CD4-positive, CD25-positive, alpha-beta regulatory T cell (primary cell): ENCODE data around the gene CHRNA10. TPM values are rescaled to one million over a fixed set of nuclear protein-coding genes. Genes with fewer than 3 reads are reported as not detected.
A peak's percentile ranks its signal among the peaks of the same experiment; 100 is the strongest.

Source experiments
- ATAC-seq, 2 donors: fragments of 150-1000 bp; cut with Tn5 transposase; one replicate each; pipeline ENCODE4 v1.10.0; 2021; ENCODE audit warnings: low read depth in 2 of 2, moderate number of reproducible peaks in 2 of 2, moderate library complexity in 1 of 2
- DNase-seq, 3 donors: peaks; one replicate each; pipeline versions ENCODE4 v3.0.0 to v3.0.0-alpha.2; 2012 to 2022; ENCODE audit warnings: mixed read lengths in 1 of 3
- H3K27ac ChIP-seq: one replicate; pipeline ENCODE4 v1.7.0; 2013; ENCODE audit warnings: mild to moderate bottlenecking, low read length; ENCODE audit not compliant: insufficient read depth, poor library complexity, severe bottlenecking
- H3K27me3 ChIP-seq: one replicate; pipeline ENCODE4 v1.7.0; 2013; ENCODE audit warnings: low read length; ENCODE audit not compliant: control insufficient read depth, insufficient read depth
- H3K36me3 ChIP-seq: one replicate; pipeline ENCODE4 v1.7.0; 2013; ENCODE audit warnings: mild to moderate bottlenecking, low read length, moderate library complexity; ENCODE audit not compliant: control insufficient read depth, insufficient read depth
- H3K4me1 ChIP-seq: 2 replicates; pipeline ENCODE4 v1.7.0; 2013; ENCODE audit warnings: mild to moderate bottlenecking, low read length; ENCODE audit not compliant: insufficient read depth, control insufficient read depth, poor library complexity, severe bottlenecking
- H3K4me3 ChIP-seq: one replicate; pipeline ENCODE4 v1.7.0; 2013; ENCODE audit warnings: low read depth, mild to moderate bottlenecking, low read length, moderate library complexity
- H3K9me3 ChIP-seq, 2 experiments: 1 replicate in 1 of 2; 2 replicates in 1 of 2; pipeline ENCODE4 v1.7.0; 2013; ENCODE audit warnings: low read length in 2 of 2, mild to moderate bottlenecking in 1 of 2, moderate library complexity in 1 of 2; ENCODE audit not compliant: control insufficient read depth in 2 of 2
- H3K27ac Mint-ChIP-seq, 3 donors: one replicate each; pipeline ENCODE4 v1.8.0; 2020 to 2022; ENCODE audit warnings: mild to moderate bottlenecking in 3 of 3, mixed read lengths in 3 of 3, moderate library complexity in 2 of 3
- H3K27me3 Mint-ChIP-seq: one replicate; pipeline ENCODE4 v1.8.0; 2022; ENCODE audit warnings: mild to moderate bottlenecking, mixed read lengths
- H3K36me3 Mint-ChIP-seq: one replicate; pipeline ENCODE4 v1.8.0; 2020; ENCODE audit warnings: mixed read lengths
- H3K4me1 Mint-ChIP-seq, 4 donors: one replicate each; pipeline ENCODE4 v1.8.0; 2020 to 2022; ENCODE audit warnings: mixed read lengths in 4 of 4, mild to moderate bottlenecking in 1 of 4
- H3K4me3 Mint-ChIP-seq, 4 donors: one replicate each; pipeline ENCODE4 v1.8.0; 2020 to 2022; ENCODE audit warnings: mild to moderate bottlenecking in 4 of 4, mixed read lengths in 4 of 4, moderate library complexity in 3 of 4
- H3K9me3 Mint-ChIP-seq, 7 donors: one replicate each; pipeline ENCODE4 v1.8.0; 2020 to 2022; ENCODE audit warnings: mixed read lengths in 7 of 7, mild to moderate bottlenecking in 3 of 7, moderate library complexity in 2 of 7
- polyA plus RNA-seq, 4 donors: library from polyadenylated mRNA; unstranded; fragments of 300-500 nt; fragmentation: Illumina TruSeq; gene quantifications; one replicate each; pipeline ENCODE4 v1.2.3, GENCODE V29; 2021
- total RNA-seq: library from RNA; stranded (reverse); gene quantifications from one replicate; pipeline ENCODE4 v1.2.3, GENCODE V29; 2022

Gene CHRNA10
- total and polyA plus RNA-seq, 5 donors from 2014 or later: 0.21 to 1.4 (median 0.40) TPM; not detected in 2

- peaks cover 14% of the 10 kb centered on the region for H3K4me1 ChIP-seq
- H3K4me1 Mint-ChIP-seq: peaks cover 0 to 10% (median 2%) of the 10 kb centered on the region in 4 donors
- H3K27ac Mint-ChIP-seq: no peak overlapping the region
- H3K9me3 ChIP-seq: no peaks in the 10 kb centered on the region
- H3K36me3 Mint-ChIP-seq: no peaks in the 10 kb centered on the region
- peaks cover 0 to 3% (median 0%) of the 10 kb centered on the region in 7 donors for H3K9me3 Mint-ChIP-seq
- H3K4me3 Mint-ChIP-seq: peak overlapping the region in 2 of 4 donors; percentile 4 to 43
- H3K27ac ChIP-seq: no peak overlapping the region
- peaks cover 29% of the 10 kb centered on the region for H3K27me3 Mint-ChIP-seq
- no peak overlapping the region for H3K4me3 ChIP-seq
- peaks cover 5% of the 10 kb centered on the region for H3K27me3 ChIP-seq
- DNase-seq: no peak
- no peaks in the 10 kb centered on the region for H3K36me3 ChIP-seq
- no peak for ATAC-seq
Measured at GRCh38 chr11:3639841-3640240, 31.3 kb downstream of the CHRNA10 start.

- Histone ChIP-seq H3K36me3 (no peaks in the 10 kb centered on the region), H3K27ac (no peak overlapping the region), H3K4me1 (peaks cover 14% of the 10 kb centered on the region), H3K4me3 (no peak overlapping the region), H3K27me3 (peaks cover 4% of the 10 kb centered on the region), H3K9me3 (no peaks in the 10 kb centered on the region)
- no peak overlapping the region for H3K4me3 Mint-ChIP-seq
- peaks cover 21% of the 10 kb centered on the region for H3K27me3 Mint-ChIP-seq
- no peaks in the 10 kb centered on the region for H3K9me3 Mint-ChIP-seq
- ATAC-seq (no peak), DNase-seq (no peak)
- H3K4me1 Mint-ChIP-seq: peaks cover 0 to 10% (median 2%) of the 10 kb centered on the region in 4 donors
- no peak overlapping the region for H3K27ac Mint-ChIP-seq
- no peaks in the 10 kb centered on the region for H3K36me3 Mint-ChIP-seq
Measured at GRCh38 chr11:3638513-3638912, 32.7 kb downstream of the CHRNA10 start.

DNA sequence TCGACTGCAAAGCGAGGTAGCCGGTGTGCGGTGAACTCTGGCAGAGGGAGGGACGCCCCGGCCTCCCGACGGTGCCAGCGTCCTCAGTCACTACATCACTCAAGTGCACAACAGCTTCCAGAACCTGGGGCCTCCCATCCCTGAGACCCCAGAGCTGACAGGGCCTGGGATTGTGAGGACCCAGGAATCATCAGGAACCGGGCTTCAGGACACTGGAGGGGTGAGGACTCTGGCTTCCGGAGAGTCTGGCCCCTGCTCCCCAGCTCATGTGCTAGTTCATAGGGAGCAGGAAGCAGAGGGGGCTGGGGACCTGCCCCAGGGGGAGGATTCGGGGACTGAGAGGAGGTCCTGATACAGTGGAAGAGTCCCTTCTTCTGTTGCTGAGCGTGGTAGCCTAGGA is 34.0 kb downstream of the CHRNA10 start:
- Histone ChIP-seq H3K36me3 (no peaks in the 10 kb centered on the region), H3K4me1 (peaks cover 5% of the 10 kb centered on the region), H3K27ac (no peak overlapping the region), H3K4me3 (no peak overlapping the region), H3K9me3 (no peaks in the 10 kb centered on the region), H3K27me3 (no peaks in the 10 kb centered on the region)
- no peak overlapping the region for H3K4me3 Mint-ChIP-seq
- H3K4me1 Mint-ChIP-seq: peaks cover 0 to 6% (median 0%) of the 10 kb centered on the region in 4 donors
- H3K9me3 Mint-ChIP-seq: no peaks in the 10 kb centered on the region
- no peak overlapping the region for H3K27ac Mint-ChIP-seq
- H3K27me3 Mint-ChIP-seq: peaks cover 14% of the 10 kb centered on the region
- no peaks in the 10 kb centered on the region for H3K36me3 Mint-ChIP-seq
- no peak for ATAC-seq
- DNase-seq: no peak

DNA sequence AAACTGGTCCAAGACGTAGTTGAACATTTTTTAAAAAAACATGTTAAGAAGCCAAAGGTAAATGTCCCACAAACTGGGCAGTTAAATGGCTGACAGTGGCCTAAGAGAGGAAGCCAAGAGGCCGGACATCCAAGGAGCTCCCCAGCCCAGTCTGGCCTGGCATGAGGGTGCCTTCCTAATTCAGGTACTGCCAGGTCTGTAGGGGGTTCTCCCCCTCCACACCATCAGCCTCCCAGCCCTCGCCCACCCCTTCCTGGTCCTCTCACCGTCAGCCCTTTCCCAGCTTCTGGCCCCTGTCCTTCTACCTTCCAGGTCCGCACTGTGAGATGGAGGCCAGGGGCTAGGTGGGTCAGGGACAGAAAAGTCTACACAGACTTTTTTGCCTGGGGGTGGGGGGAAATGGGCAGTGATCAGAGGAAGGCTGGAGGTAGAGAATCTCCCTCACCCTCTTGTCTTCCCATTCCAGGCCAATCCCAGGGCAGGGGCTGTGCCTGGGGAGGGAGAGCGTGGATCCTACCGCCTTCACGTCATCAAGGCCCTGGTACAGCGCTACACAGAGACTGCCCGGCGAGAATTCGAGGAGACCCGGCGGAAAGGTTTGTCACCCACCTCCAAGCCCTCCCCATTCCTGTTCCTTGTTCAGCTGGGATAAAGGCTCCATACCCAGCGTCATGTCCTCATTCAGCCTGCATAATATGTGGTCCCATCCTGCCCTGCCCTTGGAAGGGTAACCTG is 35.4 kb downstream of the CHRNA10 start:
- no peak overlapping the region for H3K27ac Mint-ChIP-seq
- no peak overlapping the region for H3K4me3 Mint-ChIP-seq
- Histone ChIP-seq H3K4me1 (no peaks in the 10 kb centered on the region), H3K9me3 (no peaks in the 10 kb centered on the region), H3K36me3 (no peaks in the 10 kb centered on the region), H3K27me3 (no peaks in the 10 kb centered on the region), H3K4me3 (no peak overlapping the region), H3K27ac (no peak overlapping the region)
- H3K4me1 Mint-ChIP-seq: no peaks in the 10 kb centered on the region
- DNase-seq (no peak), ATAC-seq (no peak)
- no peaks in the 10 kb centered on the region for H3K9me3 Mint-ChIP-seq
- no peaks in the 10 kb centered on the region for H3K36me3 Mint-ChIP-seq
- H3K27me3 Mint-ChIP-seq: peaks cover 14% of the 10 kb centered on the region

DNA sequence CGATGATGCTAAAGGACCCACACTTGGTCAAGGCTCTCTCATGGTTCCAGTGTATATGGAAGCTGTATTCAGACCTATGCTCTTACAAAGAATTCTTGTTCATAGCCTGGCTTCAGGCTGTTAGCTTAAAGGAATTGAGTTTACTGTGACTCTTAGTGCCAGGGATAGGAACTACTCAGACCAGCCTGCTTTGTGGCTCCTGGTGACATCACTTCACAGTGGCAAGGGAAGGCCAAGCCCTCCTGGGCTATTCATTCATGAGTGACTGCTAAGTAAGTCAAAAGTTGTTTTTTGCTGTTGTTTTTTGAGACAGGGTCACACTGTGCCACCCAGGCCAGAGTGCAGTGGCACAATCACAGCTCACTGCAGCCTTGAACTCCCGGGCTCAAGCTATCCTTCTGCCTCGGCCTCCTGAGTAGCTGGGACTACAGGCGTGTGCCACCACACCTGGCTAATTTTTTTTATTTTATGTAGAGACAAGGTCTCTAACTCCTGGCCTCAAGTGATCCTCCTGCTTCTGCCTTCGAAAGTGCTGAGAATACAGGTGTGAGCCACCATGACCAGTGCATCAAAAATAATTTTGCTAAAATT is 39.0 kb downstream of the CHRNA10 start:
- H3K27me3 Mint-ChIP-seq: peaks cover 7% of the 10 kb centered on the region
- DNase-seq: no peak
- Histone ChIP-seq H3K36me3 (no peaks in the 10 kb centered on the region), H3K4me3 (no peak overlapping the region), H3K27ac (no peak overlapping the region), H3K27me3 (no peaks in the 10 kb centered on the region), H3K4me1 (no peaks in the 10 kb centered on the region), H3K9me3 (no peaks in the 10 kb centered on the region)
- H3K4me1 Mint-ChIP-seq: peaks cover 0 to 4% (median 0%) of the 10 kb centered on the region in 4 donors
- H3K27ac Mint-ChIP-seq: no peak overlapping the region
- ATAC-seq: no peak
- no peak overlapping the region for H3K4me3 Mint-ChIP-seq
- H3K9me3 Mint-ChIP-seq: peaks cover 0 to 1% (median 0%) of the 10 kb centered on the region in 7 donors
- H3K36me3 Mint-ChIP-seq: no peaks in the 10 kb centered on the region

DNA sequence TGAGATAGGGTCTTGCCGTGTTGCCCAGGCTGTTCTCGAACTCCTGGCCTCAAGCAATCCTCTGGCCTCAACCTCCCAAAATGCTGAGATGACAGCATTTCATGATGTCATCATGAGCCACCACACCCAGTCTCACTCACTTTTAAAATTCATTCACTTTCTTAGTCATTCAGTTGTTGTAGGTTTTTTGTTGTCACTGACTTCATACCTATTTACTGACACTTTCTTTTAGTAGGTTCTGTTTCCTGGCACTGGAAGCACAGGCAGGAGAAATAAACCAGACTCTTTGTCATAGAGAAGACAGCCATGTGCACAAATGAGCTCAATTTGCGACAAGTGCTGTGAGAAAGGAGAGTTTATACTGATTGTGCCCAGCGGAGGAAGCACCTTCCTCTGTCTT is 39.9 kb downstream of the CHRNA10 start:
- H3K36me3 ChIP-seq: no peaks in the 10 kb centered on the region
- Mint-ChIP-seq H3K4me3 (no peak overlapping the region), H3K27me3 (no peaks in the 10 kb centered on the region), H3K27ac (no peak overlapping the region), H3K4me1 (peaks cover 0 to 5% (median 4%) of the 10 kb centered on the region in 4 donors), H3K36me3 (no peaks in the 10 kb centered on the region), H3K9me3 (peaks cover 0 to 1% (median 0%) of the 10 kb centered on the region in 7 donors)
- H3K27me3 ChIP-seq: no peaks in the 10 kb centered on the region
- H3K4me3 ChIP-seq: no peak overlapping the region
- DNase-seq: no peak
- H3K27ac ChIP-seq: no peak overlapping the region
- no peaks in the 10 kb centered on the region for H3K4me1 ChIP-seq
- no peak for ATAC-seq
- no peaks in the 10 kb centered on the region for H3K9me3 ChIP-seq

DNA sequence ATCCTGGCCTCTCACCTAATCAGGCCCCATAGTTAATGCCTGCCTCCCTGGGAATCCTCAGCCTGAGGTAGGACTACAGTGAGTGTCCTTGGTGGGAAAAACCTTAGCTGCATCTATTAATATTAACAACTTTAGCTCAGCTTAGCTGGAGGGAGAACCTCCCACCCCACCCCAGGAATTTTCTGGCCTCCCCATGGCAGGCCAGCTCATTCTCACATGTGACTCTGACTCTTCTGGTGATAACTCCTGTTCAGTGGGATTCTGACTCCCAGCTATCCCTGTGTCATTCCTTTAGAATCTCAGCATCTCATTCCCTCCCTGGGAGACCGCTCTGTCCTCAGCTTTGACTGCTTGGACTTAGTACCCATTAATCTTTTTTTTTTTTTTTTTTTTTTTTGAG is 43.9 kb downstream of the CHRNA10 start:
- no peak overlapping the region for H3K27ac Mint-ChIP-seq
- H3K4me3 Mint-ChIP-seq: no peak overlapping the region
- no peak overlapping the region for H3K4me3 ChIP-seq
- H3K27me3 Mint-ChIP-seq: no peaks in the 10 kb centered on the region
- no peak overlapping the region for H3K27ac ChIP-seq
- no peaks in the 10 kb centered on the region for H3K36me3 ChIP-seq
- peaks cover 0 to 1% (median 0%) of the 10 kb centered on the region in 7 donors for H3K9me3 Mint-ChIP-seq
- no peaks in the 10 kb centered on the region for H3K36me3 Mint-ChIP-seq
- no peaks in the 10 kb centered on the region for H3K27me3 ChIP-seq
- H3K4me1 ChIP-seq: no peaks in the 10 kb centered on the region
- ATAC-seq (no peak), DNase-seq (no peak)
- no peaks in the 10 kb centered on the region for H3K9me3 ChIP-seq
- H3K4me1 Mint-ChIP-seq: peaks cover 0 to 5% (median 4%) of the 10 kb centered on the region in 4 donors
